ENCODE measurements around the gene GRK2. TPM values are rescaled to one million over a fixed set of nuclear protein-coding genes. Genes with fewer than 3 reads are reported as not detected.

Gene GRK2
- total and polyA plus RNA-seq, 2 of the 13 experiments (the other 11 are each of a cell fraction or from before 2014, with no cell fraction given) = 31.3 to 42.4 TPM

DNA sequence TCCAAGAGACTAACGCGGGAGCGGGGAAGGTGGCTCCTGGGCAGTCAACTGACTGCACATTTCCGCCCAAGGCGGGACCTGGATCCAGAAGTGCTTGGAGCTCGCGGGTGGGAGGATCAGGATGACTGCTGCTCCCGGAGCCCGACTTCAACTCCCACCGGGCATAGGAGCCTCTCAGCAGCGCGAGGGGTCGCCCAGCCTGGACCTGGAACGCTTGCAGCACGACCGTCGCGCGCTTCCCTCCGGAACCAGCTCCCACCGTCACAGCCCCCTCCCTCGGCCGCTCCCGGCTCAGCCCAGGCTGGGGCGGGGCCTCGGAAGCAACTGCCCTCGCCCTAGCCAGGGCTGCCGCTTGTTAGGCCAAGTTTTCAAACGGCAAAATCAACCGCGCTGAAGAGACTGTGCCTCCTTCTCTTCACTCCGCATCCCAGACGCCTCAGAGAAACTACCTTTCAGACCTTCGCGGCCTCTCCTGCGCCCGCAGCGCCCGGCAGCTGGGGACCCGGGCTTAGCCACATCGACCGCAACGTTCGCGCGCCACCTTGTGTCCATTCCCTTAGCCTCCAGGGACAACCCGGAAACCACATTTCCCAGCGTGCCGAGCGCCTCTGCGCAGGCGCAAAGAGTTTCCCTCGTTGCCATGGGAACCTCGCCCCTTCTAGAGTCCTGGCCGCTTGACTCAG, 51.1 kb downstream of the GRK2 start (continued):
- TF ChIP-seq, protein P1, sequence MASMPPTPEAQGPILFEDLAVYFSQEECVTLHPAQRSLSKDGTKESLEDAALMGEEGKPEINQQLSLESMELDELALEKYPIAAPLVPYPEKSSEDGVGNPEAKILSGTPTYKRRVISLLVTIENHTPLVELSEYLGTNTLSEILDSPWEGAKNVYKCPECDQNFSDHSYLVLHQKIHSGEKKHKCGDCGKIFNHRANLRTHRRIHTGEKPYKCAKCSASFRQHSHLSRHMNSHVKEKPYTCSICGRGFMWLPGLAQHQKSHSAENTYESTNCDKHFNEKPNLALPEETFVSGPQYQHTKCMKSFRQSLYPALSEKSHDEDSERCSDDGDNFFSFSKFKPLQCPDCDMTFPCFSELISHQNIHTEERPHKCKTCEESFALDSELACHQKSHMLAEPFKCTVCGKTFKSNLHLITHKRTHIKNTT (CRISPR knock-in tag; IDR thresholded peaks at IDR 0.05) = no peak
- TF ChIP-seq NAIF1 (CRISPR knock-in tag; IDR thresholded peaks at IDR 0.05; ENCODE audit: borderline replicate concordance) (no peak), SNAI1 (CRISPR knock-in tag; IDR thresholded peaks at IDR 0.05; ENCODE audit: borderline replicate concordance) (peak; percentile 71; the same call in 1 of the 2 replicates), CENPT (CRISPR knock-in tag; IDR thresholded peaks at IDR 0.05; ENCODE audit: low read depth) (no peak), ZMAT5 (CRISPR knock-in tag; IDR thresholded peaks at IDR 0.05; ENCODE audit: borderline replicate concordance, low read depth) (no peak), PHF21A (CRISPR knock-in tag; IDR thresholded peaks at IDR 0.05) (peak; percentile 82; the same call in 1 of the 2 replicates), ARID4A (CRISPR knock-in tag; IDR thresholded peaks at IDR 0.05; ENCODE audit: borderline replicate concordance) (peak; percentile 93), PCBP1 (IDR thresholded peaks at IDR 0.05; ENCODE audit: borderline replicate concordance, low read depth, low read length) (no peak; the same call in 1 of the 2 replicates), ZNF253 (CRISPR knock-in tag; IDR thresholded peaks at IDR 0.05; ENCODE audit: borderline replicate concordance) (no peak), ATRX (CRISPR knock-in tag; IDR thresholded peaks at IDR 0.05; ENCODE audit: borderline replicate concordance) (no peak), ADNP (CRISPR knock-in tag; IDR thresholded peaks at IDR 0.05) (0 out of 2 replicates have a peak, but pooled peaks have one; percentile 20), ZNF335 (CRISPR knock-in tag; IDR thresholded peaks at IDR 0.05) (peak; percentile 49; the same call in 1 of the 2 replicates), ZFP1 (CRISPR knock-in tag; IDR thresholded peaks at IDR 0.05) (0 out of 2 replicates have a peak, but pooled peaks have one; percentile 54), PHF8 (CRISPR knock-in tag; IDR thresholded peaks at IDR 0.05) (peak; percentile 78; the same call in 1 of the 2 replicates), ZNF772 (CRISPR knock-in tag; IDR thresholded peaks at IDR 0.05) (peak; percentile 85; the same call in 1 of the 2 replicates)
- TF ChIP-seq, protein P2, sequence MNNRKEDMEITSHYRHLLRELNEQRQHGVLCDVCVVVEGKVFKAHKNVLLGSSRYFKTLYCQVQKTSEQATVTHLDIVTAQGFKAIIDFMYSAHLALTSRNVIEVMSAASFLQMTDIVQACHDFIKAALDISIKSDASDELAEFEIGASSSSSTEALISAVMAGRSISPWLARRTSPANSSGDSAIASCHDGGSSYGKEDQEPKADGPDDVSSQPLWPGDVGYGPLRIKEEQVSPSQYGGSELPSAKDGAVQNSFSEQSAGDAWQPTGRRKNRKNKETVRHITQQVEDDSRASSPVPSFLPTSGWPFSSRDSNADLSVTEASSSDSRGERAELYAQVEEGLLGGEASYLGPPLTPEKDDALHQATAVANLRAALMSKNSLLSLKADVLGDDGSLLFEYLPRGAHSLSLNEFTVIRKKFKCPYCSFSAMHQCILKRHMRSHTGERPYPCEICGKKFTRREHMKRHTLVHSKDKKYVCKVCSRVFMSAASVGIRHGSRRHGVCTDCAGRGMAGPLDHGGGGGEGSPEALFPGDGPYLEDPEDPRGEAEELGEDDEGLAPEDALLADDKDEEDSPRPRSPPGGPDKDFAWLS (CRISPR knock-in tag; IDR thresholded peaks at IDR 0.05; ENCODE audit: borderline replicate concordance) = no peak

Data from HepG2 (cell line).